Inferior parietal cortex (tissue), 1 donor: ENCODE results near the gene TMEM191B.
"Not testable (repeated sequence)": the region's sequence is repeated elsewhere in the genome, so short reads cannot be mapped to it uniquely, and the experiment has no call there.

Source experiments
- DNase-seq: peaks from one replicate; pipeline ENCODE4 v3.0.0-alpha.2; 2016; ENCODE audit errors: extremely low spot score

Gene TMEM191B

DNA sequence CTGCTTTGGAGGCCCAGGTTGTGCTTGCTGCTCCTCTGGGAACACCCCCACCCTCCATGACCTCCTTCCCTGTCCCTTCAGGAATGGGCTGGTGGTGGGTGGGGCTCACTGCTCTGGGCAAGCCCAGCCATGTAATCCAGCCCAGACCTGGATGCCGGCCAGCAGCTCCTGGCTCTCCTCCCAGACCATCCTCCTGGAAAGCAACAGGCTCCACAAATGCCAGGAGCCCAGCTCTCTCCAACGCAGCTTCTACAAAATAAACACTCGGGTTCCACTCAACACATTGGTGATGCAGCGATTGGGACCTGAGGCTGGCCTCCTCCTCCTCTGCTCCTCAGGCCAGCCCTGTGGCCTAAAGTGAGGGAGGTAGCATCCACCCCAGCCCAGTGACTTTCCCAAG lies 30.9 kb downstream of the TMEM191B start:
- not testable (repeated sequence) for DNase-seq

- DNase-seq: not testable (repeated sequence)
These were observed 31.3 kb downstream of the TMEM191B start for GRCh38 chr22:18558939-18559338.

- not testable (repeated sequence) for DNase-seq
These were observed 32.7 kb downstream of the TMEM191B start for GRCh38 chr22:18560099-18560974.

DNA sequence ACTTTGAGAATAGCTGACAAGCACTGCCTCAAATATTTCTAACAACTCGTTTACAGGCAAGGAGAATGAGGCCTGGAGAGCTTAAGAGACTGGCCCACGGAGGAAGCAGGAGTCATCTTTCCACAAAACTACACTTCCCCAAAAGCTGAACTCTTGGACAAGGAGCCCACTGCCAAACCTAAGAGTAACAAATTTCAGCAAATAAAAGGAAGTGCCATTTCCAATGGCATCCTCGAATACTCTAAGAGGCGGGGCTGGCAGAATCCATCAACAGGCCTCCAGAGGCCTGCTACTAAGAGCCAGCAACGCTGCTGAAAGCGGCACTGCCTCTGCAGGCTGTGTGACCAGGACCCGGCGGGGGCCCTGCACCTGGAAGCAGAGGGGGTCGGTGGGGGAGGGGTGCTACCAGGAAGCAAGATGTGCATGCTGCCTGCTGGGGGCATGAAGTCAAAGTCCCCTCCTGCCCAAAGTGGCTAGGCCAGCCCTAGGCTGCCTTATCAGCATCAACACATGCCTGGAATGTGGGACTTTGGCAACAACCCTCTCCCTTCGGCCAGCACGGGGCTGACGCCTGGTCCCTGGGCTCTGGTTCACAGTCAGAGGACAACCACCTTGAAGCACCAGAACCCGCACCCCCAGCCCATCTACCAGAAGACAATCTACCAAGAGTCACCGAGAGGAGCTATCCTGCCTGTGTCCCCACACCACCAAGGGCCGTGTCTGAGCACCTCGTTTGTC lies 43.1 kb downstream of the TMEM191B start:
- DNase-seq: not testable (repeated sequence)

DNA sequence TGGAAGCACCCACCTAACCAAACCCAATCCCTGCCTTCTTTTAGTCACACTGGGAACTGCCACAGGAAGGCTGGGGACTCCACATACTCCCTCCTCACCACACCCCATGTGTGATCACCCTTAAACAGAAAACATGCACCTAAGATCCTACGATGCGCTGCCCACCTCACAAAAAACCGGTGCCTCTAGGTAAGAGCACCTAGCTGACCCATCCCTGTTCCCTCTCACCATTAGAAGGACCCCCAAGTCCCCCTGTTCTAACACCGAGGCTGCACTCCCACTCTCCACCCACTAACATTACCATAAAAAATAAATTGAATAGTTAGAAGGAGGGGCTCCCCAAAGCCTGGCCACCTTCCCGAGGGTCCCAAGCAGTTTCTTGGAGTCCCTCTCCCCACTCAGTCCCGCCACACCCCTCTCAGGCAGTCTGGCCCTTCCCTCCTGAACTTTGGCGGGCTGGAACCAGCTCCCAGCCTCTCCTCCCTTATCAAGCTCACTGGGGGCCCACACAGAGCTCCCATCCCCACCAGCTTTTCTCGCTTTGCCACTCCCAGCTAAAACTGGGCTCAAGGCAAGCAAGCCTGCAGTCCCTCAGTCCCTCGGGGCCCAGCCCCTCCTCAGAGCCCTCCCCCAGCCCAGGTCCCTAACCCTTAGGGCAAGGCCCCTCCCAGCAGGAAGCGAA lies 46.0 kb downstream of the TMEM191B start:
- not testable (repeated sequence) for DNase-seq

- DNase-seq: not testable (repeated sequence)
These were observed 47.0 kb downstream of the TMEM191B start for GRCh38 chr22:18574555-18574954.

GRCh38 chr22:18575686-18576085 lies 48.1 kb downstream of the TMEM191B start:
- DNase-seq: not testable (repeated sequence)

GRCh38 chr22:18577090-18577818 lies 49.7 kb downstream of the TMEM191B start:
- not testable (repeated sequence) for DNase-seq

GRCh38 chr22:18577847-18578246 lies 50.2 kb downstream of the TMEM191B start:
- not testable (repeated sequence) for DNase-seq
